Neural cell (in vitro differentiated cells): ENCODE measurements around the gene SLC26A9. TPM values are rescaled to one million over a fixed set of nuclear protein-coding genes. Genes with fewer than 3 reads are reported as not detected.

Experiments
- H2AFZ ChIP-seq: fragments of 200-600, 300-800 bp; sonication (generic), shearing (Covaris generic); 2 replicates; pipeline ENCODE4 v1.6.0; 2014; ENCODE audit warnings: low read depth, mild to moderate bottlenecking, antibody characterized with exemption, low read length, moderate library complexity
- H3F3A ChIP-seq: fragments of 200-600 bp; shearing (Covaris generic); 2 replicates; pipeline ENCODE4 v1.6.1; 2016; ENCODE audit warnings: mild to moderate bottlenecking, moderate library complexity, mixed read lengths, antibody characterized with exemption, low read length; ENCODE audit not compliant: insufficient read depth, poor library complexity, severe bottlenecking
- H3K27ac ChIP-seq: fragments of 200-600, 300-800 bp; sonication (generic), shearing (Covaris generic); 2 replicates; pipeline ENCODE4 v1.5.1; 2014; ENCODE audit warnings: mild to moderate bottlenecking, low read length, moderate library complexity
- H3K27me3 ChIP-seq: fragments of 300-800, 200-600 bp; sonication (generic), shearing (Covaris generic); 2 replicates; pipeline ENCODE4 v1.6.0; 2014; ENCODE audit warnings: mild to moderate bottlenecking, low read depth, low read length, moderate library complexity; ENCODE audit not compliant: insufficient read depth
- H3K36me3 ChIP-seq: fragments of 300-800, 200-600 bp; sonication (generic), shearing (Covaris generic); 2 replicates; pipeline ENCODE4 v1.5.1; 2014; ENCODE audit warnings: mild to moderate bottlenecking, antibody characterized with exemption, low read length, moderate library complexity; ENCODE audit not compliant: insufficient read depth
- H3K4me2 ChIP-seq: fragments of 300-800, 200-600 bp; sonication (generic), shearing (Covaris generic); 2 replicates; pipeline ENCODE4 v1.6.0; 2014; ENCODE audit warnings: mild to moderate bottlenecking, low read length
- H3K4me3 ChIP-seq: fragments of 300-800, 200-600 bp; sonication (generic), shearing (Covaris generic); 2 replicates; pipeline ENCODE4 v1.5.1; 2014; ENCODE audit warnings: mild to moderate bottlenecking, low read length, moderate library complexity
- H3K79me2 ChIP-seq: fragments of 200-600 bp; shearing (Covaris generic); replicated peaks from 2 replicates; pipeline ENCODE4 v1.6.0; 2014; ENCODE audit warnings: mild to moderate bottlenecking, low read length, moderate library complexity; ENCODE audit not compliant: insufficient read depth
- H3K9ac ChIP-seq: fragments of 300-800, 200-600 bp; sonication (generic), shearing (Covaris generic); 2 replicates; pipeline ENCODE4 v1.6.1; 2016; ENCODE audit warnings: mild to moderate bottlenecking, low read length, mixed read lengths
- H3K9me2 ChIP-seq: fragments of 200-600 bp; shearing (Covaris generic); 2 replicates; pipeline ENCODE4 v1.6.1; 2016; ENCODE audit warnings: mild to moderate bottlenecking, low read length, mixed read lengths; ENCODE audit not compliant: insufficient read depth
- H3K9me3 ChIP-seq: fragments of 200-600, 300-800 bp; sonication (generic), shearing (Covaris generic); 2 replicates; pipeline ENCODE4 v1.6.1; 2016; ENCODE audit warnings: mild to moderate bottlenecking, mixed run types, low read length, moderate library complexity, mixed read lengths
- H4K20me1 ChIP-seq: fragments of 200-600 bp; shearing (Covaris generic); 2 replicates; pipeline ENCODE4 v1.6.1; 2016; ENCODE audit warnings: mild to moderate bottlenecking, mixed run types; ENCODE audit not compliant: insufficient read depth
- CTCF ChIP-seq: fragments of 450-650 bp; IDR thresholded peaks from 2 replicates; pipeline ENCODE4 v1.5.1; 2014; ENCODE audit warnings: antibody characterized with exemption, mild to moderate bottlenecking, moderate library complexity; ENCODE audit not compliant: poor library complexity, severe bottlenecking
- EP300 ChIP-seq: fragments of 450-650 bp; conservative IDR thresholded peaks from 2 replicates; pipeline ENCODE4 v1.6.1; 2014; ENCODE audit warnings: antibody characterized with exemption, mild to moderate bottlenecking, moderate library complexity; ENCODE audit not compliant: poor library complexity, severe bottlenecking
- EZH2 ChIP-seq: fragments of 200-600, 300-800 bp; shearing (Covaris generic), sonication (generic); IDR thresholded peaks from 2 replicates; pipeline ENCODE4 v1.6.1; 2014; ENCODE audit warnings: antibody characterized with exemption, low read length, borderline replicate concordance, mild to moderate bottlenecking; ENCODE audit not compliant: insufficient read depth, poor library complexity, severe bottlenecking
- MXI1 ChIP-seq: fragments of 450-650 bp; conservative IDR thresholded peaks from 2 replicates; pipeline ENCODE4 v1.6.1; 2014; ENCODE audit warnings: antibody characterized with exemption, mild to moderate bottlenecking; ENCODE audit not compliant: poor library complexity, severe bottlenecking
- POLR2AphosphoS5 ChIP-seq: IDR thresholded peaks from 2 replicates; pipeline ENCODE4 v1.6.1; 2012
- RAD21 ChIP-seq: fragments of 450-650 bp; conservative IDR thresholded peaks from 2 replicates; pipeline ENCODE4 v1.6.1; 2014; ENCODE audit warnings: antibody characterized with exemption, mild to moderate bottlenecking, moderate library complexity
- REST ChIP-seq: IDR thresholded peaks from 2 replicates; pipeline ENCODE4 v1.6.1; 2012; ENCODE audit warnings: borderline replicate concordance
- SMC3 ChIP-seq: fragments of 450-650 bp; conservative IDR thresholded peaks from 2 replicates; pipeline ENCODE4 v1.6.1; 2014; ENCODE audit warnings: antibody characterized with exemption, mild to moderate bottlenecking, moderate library complexity; ENCODE audit not compliant: poor library complexity
- TAF1 ChIP-seq: IDR thresholded peaks from 2 replicates; pipeline ENCODE4 v1.6.1; 2012; ENCODE audit warnings: low read depth
- polyA plus RNA-seq: library from polyadenylated mRNA; depleted of rRNA; stranded (reverse); fragments of >200 nt; gene quantifications from 2 replicates; pipeline ENCODE4 v1.2.3, GENCODE V29; 2014

The SLC26A9 gene
- polyA plus RNA-seq, 1 donor from 2014 or later: not detected

- H4K20me1 ChIP-seq: no peaks in the 10 kb centered on the region
- TF ChIP-seq EZH2: no peak
- TF ChIP-seq EP300: no peak
- no peak for TF ChIP-seq REST
- TF ChIP-seq MXI1: no peak
- no peak for TF ChIP-seq CTCF
- no peak for TF ChIP-seq TAF1
- no peak for TF ChIP-seq SMC3
- TF ChIP-seq POLR2AphosphoS5: no peak
- no peak for TF ChIP-seq RAD21
- H3K27ac ChIP-seq: no peak overlapping the region
- no peak overlapping the region for H3K9ac ChIP-seq
- no peak overlapping the region for H3K4me2 ChIP-seq
- no peaks in the 10 kb centered on the region for H3K9me3 ChIP-seq
- no peaks in the 10 kb centered on the region for H3K79me2 ChIP-seq
- no peaks in the 10 kb centered on the region for H3K27me3 ChIP-seq
- no peaks in the 10 kb centered on the region for H3K36me3 ChIP-seq
- no peaks in the 10 kb centered on the region for H3K9me2 ChIP-seq
- H2AFZ ChIP-seq: no peak overlapping the region
- no peaks in the 10 kb centered on the region for H3F3A ChIP-seq
- H3K4me3 ChIP-seq: no peak overlapping the region
Measured at GRCh38 chr1:205950280-205950679, 7.0 kb upstream of the SLC26A9 start.

- H4K20me1 ChIP-seq: no peaks in the 10 kb centered on the region
- no peak overlapping the region for H3K4me3 ChIP-seq
- H3K27ac ChIP-seq: no peak overlapping the region
- TF ChIP-seq CTCF: no peak
- no peak for TF ChIP-seq TAF1
- no peak for TF ChIP-seq POLR2AphosphoS5
- no peak for TF ChIP-seq REST
- H3K27me3 ChIP-seq: no peaks in the 10 kb centered on the region
- no peaks in the 10 kb centered on the region for H3K9me2 ChIP-seq
- H3K9me3 ChIP-seq: no peaks in the 10 kb centered on the region
- H2AFZ ChIP-seq: no peak overlapping the region
- H3K79me2 ChIP-seq: no peaks in the 10 kb centered on the region
- H3K4me2 ChIP-seq: no peak overlapping the region
- no peak overlapping the region for H3K9ac ChIP-seq
- no peaks in the 10 kb centered on the region for H3K36me3 ChIP-seq
- H3F3A ChIP-seq: no peaks in the 10 kb centered on the region
Measured at GRCh38 chr1:205949753-205950152, 6.5 kb upstream of the SLC26A9 start.
